Measurements from ENCODE around the gene SLC49A4.
"Not testable (repeated sequence)": the region's sequence is repeated elsewhere in the genome, so short reads cannot be mapped to it uniquely, and the experiment has no call there.

Gene SLC49A4, protein sequence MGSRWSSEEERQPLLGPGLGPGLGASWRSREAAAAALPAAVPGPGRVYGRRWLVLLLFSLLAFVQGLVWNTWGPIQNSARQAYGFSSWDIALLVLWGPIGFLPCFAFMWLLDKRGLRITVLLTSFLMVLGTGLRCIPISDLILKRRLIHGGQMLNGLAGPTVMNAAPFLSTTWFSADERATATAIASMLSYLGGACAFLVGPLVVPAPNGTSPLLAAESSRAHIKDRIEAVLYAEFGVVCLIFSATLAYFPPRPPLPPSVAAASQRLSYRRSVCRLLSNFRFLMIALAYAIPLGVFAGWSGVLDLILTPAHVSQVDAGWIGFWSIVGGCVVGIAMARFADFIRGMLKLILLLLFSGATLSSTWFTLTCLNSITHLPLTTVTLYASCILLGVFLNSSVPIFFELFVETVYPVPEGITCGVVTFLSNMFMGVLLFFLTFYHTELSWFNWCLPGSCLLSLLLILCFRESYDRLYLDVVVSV

GRCh38 chr3:122794779-122795673 lies at the start of gene SLC49A4:
Gene SLC49A4 (plus strand): TSS chr3:122795069. CDS start chr3:122795193, 124 bp downstream.
- peak within 1 kb of the TSS; percentile 67 to 98 (median 92) for H3K27ac ChIP-seq
- peak within 1 kb of the TSS; percentile 55 to 81 (median 71) for H3K4me3 ChIP-seq

DNA sequence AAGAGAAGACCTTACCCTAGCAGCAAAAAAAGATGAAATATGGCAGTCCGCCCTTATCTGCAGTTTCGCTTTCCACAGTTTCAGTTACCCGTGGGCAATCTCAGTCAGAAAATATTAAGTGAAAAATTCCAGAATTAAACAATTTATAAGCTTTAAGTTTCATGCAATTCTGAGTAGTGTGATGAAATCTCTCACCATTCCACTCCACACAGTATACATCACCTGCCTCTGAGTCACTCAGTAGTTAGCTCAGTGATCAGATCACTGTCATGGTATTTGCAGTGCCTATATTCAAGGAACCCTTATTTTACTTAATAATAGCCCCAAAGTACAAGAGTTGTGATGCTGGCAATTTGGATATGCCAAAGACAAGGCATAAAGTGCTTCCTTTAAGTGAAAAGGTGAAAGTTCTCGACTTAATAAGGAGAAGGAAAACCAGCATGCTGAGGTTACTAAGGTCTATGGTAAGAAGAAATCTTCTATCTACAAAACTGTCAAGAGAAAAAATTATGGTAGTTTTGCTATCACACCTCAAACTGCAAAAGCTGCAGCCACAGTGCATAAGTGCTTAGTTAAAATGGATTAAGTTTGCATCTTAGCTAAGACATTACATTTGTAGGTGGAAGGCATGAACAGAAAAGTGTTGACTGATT lies 49.4 kb upstream of the SLC49A4 start:
- Histone ChIP-seq H3K27ac (no peak overlapping the region), H3K4me3 (no peak overlapping the region)

- not testable (repeated sequence) for H3K27ac ChIP-seq
These were observed 47.6 kb upstream of the SLC49A4 start for GRCh38 chr3:122747295-122747694.

DNA sequence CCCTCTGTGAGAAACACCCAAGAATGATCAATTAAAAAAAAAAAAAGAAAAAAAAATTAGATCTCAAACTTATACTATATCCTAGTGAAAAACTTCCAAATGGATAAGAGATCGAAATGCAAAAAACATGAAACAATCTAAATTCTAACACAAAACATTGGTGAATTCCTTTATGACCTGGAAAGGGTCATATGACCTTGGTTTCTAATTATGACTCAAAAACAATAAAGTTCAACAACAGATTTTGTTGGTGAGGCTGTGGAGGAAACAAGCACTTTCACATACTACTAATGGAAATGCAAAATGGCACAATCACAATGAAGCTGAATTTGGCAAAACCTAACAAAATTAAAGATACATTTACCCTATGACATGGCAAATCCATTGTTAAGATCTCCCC lies 46.5 kb upstream of the SLC49A4 start:
- no peak overlapping the region for H3K27ac ChIP-seq
- H3K4me3 ChIP-seq = no peak overlapping the region

More at GRCh38 chr3:122747295-122747694, 47.6 kb upstream of the SLC49A4 start:
- not testable (repeated sequence) for H3K4me3 ChIP-seq

DNA sequence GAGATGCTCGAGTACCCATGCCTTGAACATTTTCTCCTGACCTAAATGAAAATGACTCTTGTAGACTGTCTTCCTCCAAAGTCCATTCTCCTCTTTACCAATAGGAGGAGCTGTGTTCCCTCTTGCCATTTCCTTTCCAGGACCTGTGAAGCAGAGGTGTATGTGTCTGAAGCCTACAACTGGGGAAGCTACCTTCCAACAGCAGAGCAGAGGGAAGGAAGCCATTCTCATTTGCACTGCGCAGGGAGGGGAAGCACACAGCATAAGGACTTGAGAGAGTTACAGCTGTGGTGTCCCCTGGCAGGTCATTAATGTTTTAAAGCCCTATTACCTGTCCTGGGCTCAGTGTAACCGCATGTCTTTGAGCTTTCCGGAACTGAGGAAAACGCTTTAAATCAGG lies 39.9 kb upstream of the SLC49A4 start:
- Histone ChIP-seq H3K4me3 (no peak overlapping the region), H3K27ac (no peak overlapping the region)

- no peak overlapping the region for H3K4me3 ChIP-seq
- H3K27ac ChIP-seq = no peak overlapping the region
These were observed 39.4 kb upstream of the SLC49A4 start for GRCh38 chr3:122755491-122755890.

- Histone ChIP-seq H3K4me3 (no peak overlapping the region), H3K27ac (peak overlapping the region in 6 of 21 experiments; percentile 5 to 69 (median 25))
These were observed 35.9 kb upstream of the SLC49A4 start for GRCh38 chr3:122758877-122759560.

DNA sequence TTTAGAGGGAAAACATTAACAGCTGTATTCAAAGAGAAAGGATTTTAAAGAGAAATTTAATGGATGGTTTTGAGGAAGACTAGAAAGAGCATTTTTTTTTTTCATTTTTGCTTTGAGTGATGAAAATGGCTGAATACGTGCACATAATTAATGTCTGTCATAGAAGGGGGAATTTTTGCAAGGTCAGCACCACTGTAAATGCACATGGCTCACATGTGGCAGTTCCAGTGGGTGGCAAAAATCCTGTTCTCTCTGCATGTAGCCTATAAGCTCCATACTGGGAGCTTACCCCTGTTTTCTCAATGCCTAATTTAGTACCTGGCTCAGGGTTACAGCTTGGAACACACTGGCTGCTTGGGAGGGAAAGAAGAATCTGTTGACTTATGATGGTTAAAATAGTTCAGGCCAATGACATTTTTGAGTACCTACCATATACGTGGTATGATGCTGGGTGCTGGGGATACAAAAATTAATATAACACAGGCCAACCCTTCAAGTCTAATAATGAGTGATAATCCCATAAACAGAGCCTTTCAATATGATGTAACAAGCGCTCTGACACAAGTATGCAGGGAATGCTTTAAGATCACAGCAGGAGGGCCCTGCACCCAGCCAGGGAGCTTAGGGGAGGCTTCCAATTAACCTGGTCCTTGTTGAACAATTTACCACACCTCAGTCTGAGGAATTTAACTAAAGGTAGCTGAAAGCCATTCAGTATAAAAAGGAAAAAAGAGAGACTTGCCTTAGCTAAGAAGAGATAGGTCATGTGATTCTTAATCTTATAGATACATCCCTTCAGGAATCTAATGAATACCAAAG lies 34.2 kb upstream of the SLC49A4 start:
- H3K27ac ChIP-seq = peak overlapping the region in 4 of 21 experiments; percentile 2 to 69 (median 54)
- no peak overlapping the region for H3K4me3 ChIP-seq

DNA sequence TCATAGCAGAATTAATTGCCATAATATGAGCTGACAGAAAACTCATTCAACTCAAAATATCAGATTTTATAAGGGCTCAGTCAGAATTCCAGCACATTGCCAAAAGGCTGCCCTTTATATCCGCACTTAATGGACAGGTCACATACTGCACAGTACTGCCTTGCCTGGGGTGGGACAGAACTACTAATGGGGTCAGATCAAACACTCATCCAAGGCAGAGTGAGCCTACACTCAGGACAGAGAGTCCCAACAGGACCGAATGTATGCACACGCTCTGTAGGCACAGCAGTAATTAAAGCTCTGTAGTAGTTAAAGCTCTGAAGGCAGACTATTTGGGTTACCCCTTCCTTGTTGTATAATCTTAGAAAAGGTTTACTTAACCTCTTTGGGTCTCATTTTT lies 28.4 kb upstream of the SLC49A4 start:
- Histone ChIP-seq H3K4me3 (no peak overlapping the region), H3K27ac (peak overlapping the region in 1 of 21 experiments; percentile 54)

- H3K4me3 ChIP-seq = no peak overlapping the region
- peak overlapping the region in 11 of 21 experiments; percentile 8 to 59 (median 45) for H3K27ac ChIP-seq
These were observed 27.1 kb upstream of the SLC49A4 start for GRCh38 chr3:122767540-122768372.

DNA sequence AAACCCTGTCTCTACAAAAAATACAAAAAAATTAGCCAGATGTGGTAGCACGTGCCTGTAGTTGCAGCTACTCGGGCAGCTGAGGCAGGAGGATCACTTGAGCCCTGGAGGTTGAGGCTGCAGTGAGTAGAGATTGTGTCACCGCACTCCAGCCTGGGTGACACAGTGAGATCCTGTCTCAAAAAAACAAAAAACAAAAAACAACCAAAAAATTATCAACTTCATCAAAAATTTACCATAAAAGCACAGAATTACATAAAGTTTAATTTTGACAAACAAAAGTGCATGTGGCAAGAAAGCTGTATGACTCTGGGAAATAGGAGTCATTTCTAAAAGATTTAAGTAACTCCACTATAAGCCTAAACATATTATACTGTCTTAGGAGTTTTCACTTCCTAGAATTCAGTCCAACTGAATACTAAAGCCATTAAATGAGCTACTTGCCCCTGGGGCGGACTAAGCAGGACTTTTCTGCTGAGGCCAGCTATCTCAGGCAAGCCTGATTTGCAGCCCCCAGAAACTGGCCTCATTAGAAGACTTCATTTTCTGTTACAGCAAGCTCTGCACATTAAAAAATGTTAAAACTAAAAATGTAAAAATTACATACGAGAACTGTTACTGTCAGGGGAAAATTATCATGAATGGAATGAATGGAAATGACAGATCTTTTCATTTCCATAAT lies 24.2 kb upstream of the SLC49A4 start:
- Histone ChIP-seq H3K27ac (peak overlapping the region in 1 of 21 experiments; percentile 55), H3K4me3 (no peak overlapping the region)

GRCh38 chr3:122772827-122773226 lies 22.0 kb upstream of the SLC49A4 start:
- H3K27ac ChIP-seq = no peak overlapping the region
- H3K4me3 ChIP-seq = no peak overlapping the region

DNA sequence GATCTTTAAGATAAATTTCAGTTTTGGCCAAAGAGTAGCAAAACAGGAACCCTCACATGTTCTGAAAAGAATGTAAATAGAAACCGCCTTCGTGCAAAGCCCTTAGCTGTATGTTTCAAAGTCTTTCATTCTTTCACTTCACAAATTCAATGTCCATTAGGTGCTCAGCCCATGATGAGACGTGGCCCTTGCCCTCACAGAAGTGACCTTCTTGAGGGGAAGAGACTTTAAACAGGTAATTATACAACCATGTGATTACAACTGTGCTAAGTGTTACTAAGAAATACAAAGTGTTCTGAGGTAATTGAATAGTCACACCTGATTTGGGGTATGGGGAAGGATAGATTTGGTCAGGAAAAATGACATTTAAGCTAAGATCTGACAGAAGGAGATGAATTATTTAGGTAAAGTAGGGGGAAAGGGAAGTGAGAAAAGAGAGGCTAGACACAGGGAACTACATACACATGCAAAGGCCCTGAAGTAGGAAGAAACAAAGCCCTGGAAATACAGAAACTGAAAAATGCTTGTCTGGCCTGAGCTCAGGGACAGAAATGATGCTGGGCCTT lies 20.8 kb upstream of the SLC49A4 start:
- H3K4me3 ChIP-seq = no peak overlapping the region
- H3K27ac ChIP-seq = peak overlapping the region in 5 of 21 experiments; percentile 16 to 55 (median 42)

- Histone ChIP-seq H3K27ac (peak overlapping the region in 3 of 21 experiments; percentile 16 to 55 (median 42)), H3K4me3 (no peak overlapping the region)
These were observed 20.3 kb upstream of the SLC49A4 start for GRCh38 chr3:122774564-122774963.

DNA sequence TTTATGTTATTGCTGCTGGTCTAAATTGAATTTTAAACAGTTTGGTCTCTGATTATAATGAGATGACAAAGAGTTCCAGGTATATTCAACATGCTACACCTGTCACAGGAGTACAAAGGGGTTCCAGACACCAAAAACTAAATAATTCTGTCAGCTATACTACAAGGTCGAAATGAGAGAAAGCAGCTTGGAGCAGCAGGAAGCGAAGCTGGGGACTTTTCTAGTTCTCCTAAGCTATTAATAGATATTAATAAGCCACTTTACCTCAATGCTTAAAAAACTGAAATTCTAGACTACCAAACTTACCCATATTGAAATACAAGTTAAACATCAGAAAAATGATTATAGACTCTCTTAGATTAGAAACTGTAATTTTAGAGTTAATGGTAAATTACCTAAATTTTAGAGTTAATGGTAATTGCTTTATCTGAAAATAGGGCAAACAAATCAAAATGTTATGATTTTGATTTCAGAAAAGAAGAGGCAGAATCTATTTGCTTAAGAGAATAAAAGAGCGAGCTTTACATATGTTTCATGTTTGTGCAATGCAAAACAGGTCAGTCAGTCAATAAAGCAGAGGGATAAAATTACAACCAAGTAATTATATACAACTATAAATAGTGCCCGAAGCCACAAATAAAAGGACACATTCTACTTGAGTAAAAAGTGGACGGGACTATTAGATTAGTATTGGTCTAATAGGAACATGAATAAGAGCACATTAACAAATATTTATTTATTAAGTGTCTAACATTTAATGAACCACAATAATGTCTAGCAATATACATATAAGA lies 18.0 kb upstream of the SLC49A4 start:
- no peak overlapping the region for H3K27ac ChIP-seq
- H3K4me3 ChIP-seq = no peak overlapping the region

DNA sequence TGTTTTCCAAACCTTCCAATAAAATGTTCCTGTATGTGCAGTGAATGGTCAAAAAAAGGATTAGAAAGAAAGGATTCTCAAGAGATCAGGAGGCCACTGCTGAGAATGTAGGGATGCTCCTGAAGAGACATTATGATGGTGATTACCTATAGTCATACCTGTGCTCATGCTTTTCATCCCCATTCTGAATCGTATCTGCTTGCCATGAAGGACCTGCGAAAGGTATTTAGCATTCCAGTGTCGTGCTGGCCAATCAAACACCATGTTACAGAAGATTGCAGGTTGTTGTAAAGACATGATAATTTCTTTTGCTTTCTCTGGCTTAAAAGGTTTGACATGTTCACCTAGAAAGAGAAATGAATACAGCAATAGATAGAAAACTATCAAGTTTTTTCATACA lies 17.3 kb upstream of the SLC49A4 start:
- Histone ChIP-seq H3K4me3 (no peak overlapping the region), H3K27ac (no peak overlapping the region)

Data from skin epidermis (tissue), 12 donors.